HG03060 (cell line): ENCODE data around the gene MFSD1.

Source experiments
- ATAC-seq: cut with Tn5 transposase; IDR thresholded peaks from one replicate; pipeline ENCODE4 v1.9.1; 2021; ENCODE audit warnings: low read depth, moderate number of reproducible peaks; ENCODE audit not compliant: unreplicated experiment

Gene MFSD1, protein sequence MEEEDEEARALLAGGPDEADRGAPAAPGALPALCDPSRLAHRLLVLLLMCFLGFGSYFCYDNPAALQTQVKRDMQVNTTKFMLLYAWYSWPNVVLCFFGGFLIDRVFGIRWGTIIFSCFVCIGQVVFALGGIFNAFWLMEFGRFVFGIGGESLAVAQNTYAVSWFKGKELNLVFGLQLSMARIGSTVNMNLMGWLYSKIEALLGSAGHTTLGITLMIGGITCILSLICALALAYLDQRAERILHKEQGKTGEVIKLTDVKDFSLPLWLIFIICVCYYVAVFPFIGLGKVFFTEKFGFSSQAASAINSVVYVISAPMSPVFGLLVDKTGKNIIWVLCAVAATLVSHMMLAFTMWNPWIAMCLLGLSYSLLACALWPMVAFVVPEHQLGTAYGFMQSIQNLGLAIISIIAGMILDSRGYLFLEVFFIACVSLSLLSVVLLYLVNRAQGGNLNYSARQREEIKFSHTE

DNA sequence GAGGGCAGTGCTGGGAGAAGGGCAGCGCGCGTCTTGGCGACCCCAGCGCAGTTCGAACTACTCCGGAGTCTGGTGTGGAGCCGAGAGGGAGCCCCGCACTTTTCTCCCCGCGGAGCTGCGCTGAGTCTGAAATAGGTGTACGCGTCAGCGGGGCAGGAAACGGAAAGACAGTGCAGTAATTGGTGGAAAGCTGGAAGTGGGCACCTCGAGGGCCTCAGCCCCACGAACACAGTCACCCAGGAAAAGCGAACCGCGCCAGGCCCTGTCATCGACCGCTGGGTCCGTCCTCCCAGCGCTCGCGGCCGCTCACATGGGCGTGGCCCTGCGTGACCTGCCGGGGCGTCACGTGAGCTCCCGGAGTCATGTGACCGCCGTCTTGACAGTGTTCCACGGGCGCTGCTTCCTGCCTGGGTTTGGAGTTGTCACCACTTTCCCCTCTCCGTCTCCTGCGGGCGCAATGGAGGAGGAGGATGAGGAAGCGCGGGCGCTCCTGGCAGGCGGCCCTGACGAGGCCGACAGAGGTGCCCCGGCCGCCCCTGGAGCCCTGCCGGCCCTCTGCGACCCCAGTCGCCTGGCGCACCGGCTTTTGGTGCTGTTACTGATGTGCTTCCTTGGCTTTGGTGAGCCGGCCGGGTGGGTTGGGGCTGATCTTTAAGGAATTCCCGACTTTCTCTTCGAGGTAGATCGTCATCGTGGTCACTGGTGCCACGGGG is at the start of gene MFSD1:
MFSD1 (plus strand) TSS at position 359 of the 713 bp plus-strand sequence; CDS start at position 458, 99 bp downstream.
- ATAC-seq = peak; percentile 89

DNA sequence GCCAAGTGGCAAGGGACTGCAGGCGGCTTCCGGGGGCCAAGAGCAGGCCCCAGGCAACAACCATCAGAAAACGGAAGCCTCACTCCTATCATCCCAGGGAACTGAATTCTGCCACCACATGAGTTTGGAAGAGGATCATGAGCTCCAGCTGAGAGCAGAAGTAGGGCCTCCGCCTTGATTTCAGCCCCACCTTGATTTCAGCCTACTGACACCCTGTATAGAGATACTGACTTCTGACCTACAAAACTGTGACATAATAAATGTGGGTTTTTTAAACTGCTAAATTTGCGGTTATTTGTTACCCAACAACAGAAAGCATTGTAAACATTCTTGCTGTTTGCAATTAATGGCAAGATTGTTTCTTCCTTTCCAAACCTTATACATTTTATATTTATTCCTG is 48.0 kb upstream of the MFSD1 start:
- no peak for ATAC-seq

DNA sequence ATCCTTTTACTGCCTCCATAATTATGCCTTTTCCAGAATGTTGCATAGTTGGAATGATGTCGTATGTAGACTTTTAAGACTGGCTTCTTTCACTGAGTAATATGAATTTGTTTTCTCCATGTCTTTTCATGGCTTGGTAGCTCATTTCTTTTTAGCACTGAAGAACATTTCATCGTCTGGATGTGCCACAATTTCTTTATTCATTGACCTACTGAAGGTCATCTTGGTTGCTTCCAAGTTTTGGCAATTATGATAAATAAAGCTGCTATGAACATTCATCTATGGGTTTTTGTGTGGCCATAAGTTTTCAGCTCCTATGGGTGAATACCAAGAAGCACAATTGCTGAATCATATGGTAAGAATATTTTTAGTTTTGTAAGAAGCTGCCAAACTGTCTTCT is 46.4 kb upstream of the MFSD1 start:
- no peak for ATAC-seq

DNA sequence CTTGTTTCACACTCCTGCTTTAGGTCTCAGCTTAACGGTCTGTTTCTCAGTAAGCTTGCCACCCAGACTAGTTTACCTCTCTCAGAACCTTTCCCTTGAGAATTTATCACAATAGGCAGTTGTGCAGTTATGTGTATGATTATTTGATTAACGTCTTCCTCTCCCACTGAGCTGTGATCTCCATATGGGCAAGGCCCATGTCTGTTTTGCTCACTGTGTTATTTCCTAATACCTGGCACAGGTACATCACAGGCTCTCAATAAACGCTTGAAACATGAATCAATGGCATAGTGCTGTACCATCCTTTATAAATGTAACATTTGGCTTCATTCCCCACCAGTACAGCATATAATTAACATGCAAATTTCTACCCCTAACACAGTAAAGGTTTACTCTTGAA is 40.5 kb upstream of the MFSD1 start:
- ATAC-seq = no peak

DNA sequence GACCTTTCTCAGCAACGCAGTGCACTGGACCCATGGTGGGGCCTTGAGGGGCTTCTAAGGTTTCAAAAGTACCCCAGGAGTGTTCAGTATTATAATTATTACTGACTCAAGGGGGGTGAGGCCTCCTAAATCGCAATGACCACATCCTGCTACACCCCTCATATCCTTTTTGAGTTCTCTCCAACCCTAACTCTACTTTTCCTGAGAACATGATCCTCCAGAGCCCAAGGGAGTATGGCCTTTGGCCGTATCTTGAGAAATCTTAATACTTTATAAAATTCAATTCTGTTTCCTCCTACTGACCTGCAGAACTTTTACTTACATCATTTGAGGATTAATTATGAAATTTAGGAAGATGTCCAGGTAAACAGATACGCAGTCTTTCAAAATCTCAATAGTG is 39.2 kb upstream of the MFSD1 start:
- no peak for ATAC-seq

DNA sequence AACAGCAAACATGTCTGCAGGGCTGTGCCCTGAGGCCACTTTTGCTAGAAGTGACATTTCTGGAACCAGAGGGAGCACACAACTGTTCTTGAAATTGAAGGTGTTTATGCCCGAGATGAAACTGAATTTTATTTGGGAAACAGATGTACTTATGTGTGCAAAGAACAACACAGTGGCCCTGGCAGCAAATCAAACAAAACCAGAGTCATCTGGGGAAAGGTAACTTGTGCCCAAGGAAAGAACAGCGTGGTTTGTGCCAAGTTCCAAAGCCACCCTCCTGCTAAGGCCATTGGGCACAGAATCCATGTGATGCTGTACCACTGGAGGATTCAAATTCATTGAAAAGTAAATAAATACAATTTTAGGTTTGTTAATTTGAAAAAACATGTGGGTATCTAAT is 38.4 kb upstream of the MFSD1 start:
- no peak for ATAC-seq

DNA sequence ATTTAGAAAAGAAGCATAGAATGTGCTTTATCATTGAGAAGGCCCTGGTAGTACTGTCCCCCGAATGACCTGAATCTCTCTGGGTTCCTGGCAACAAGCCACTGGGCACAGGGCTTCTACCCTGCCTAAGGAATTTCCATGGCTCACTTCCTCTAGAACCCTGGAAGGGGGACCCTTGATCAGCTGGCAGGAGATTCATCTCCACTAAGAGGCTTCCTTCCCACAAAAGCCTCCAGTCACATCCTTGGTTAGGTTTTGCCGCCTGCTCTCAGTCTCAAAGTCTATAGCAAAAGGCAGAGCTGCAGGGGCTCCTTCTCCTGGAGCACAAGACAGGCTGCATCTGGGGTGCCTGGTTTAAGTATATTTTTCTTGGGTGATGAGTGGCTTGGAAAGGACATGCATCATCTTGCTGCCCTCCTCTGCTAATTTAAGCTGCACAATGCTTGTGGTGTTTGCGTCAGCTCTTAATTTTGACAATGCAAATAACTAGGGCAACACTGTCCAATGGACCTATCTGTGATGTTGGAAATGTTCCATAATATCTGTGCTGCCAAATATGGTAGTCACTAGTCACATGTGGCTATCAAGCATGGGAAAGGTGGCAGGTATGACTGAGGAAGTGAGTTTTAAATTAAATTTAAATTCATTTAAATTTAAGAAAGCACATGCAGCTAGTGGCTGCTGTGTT is 36.2 kb upstream of the MFSD1 start:
- no peak for ATAC-seq

DNA sequence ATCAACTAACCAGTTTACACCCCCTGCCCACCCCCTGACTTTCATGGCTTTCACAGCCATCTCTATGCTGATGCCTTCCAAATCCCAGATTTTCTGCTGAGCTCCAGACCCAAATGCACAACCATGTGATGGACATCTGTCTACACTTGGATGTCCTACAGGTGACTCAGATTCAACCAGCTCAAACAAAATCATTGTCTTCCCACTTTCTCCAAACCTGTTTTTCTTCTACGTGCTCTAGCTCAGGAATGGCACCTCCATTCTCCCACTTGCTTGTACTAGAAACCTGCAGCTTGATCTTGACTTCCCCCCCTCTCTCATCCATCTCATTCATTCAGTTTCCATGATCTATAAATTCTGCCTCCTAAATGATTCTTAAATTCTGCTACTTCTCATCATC is 35.5 kb upstream of the MFSD1 start:
- no peak for ATAC-seq

DNA sequence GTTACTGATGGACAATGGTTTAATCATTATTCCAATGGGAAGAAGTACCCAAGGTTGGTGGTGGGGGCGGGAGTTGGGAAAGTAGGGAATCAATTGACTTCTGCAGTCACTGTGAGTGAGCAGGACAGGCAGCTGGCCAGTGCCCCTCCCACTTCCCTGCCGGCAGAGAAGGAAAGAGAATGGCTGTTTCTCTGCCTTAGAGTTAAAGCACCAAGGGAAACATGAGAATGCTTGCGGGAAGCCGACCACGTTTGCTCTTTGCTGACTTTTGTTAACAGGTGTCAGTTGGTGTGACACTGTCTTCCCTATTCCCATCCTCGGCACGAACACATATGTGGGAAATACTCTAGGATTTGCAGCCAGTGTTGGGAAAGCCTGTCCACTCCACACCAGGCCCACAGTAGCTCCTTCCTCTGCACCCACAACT is 33.5 kb upstream of the MFSD1 start:
- no peak for ATAC-seq

DNA sequence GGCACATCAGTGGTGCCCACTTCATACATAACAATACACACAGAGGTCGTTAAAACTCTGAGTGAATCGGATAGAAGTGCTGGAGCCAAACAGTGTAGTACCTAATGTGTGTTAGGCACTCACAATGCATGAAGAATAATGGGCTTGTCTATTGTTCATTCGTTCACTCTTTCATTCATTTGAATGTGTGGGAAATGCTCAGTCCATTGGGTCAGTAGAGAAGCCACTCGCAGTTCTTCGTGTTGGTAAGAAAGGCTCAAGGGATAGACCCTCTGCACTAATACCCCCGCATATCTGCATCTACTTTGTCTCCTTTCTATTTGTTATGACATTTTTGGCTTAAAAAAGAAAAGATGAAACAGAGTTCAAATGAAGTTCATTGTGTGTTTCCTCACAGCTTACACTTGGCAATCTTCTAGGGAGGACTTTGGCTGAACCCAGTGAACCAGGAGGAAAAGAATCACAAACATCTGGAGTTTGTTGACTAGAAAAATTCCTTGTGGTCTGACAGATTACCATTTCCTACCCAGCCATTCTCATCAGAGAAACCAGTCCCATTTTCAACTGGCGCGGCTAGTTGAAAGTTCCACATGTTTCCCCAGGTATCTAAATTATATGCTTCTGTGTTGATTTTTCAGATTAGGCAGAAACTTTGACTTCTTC is 32.8 kb upstream of the MFSD1 start:
- ATAC-seq = no peak

DNA sequence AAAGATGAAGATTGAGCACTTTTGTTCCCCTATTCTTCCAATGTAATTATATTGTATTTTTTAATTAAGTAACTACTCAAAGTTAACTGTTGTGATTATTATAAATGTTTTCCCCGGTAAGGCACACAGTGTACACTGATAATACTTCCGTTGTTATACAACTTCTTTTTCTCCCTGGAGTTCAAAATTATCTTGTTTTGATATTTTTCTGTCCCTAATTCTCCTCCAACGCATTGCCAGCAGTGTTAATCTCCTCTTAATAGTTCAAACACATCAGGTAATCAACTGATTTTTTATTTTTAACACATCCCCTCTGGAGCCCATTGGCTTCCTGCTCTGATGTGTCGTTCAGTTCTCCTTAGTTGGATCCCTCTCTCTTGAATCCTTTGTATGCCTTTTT is 32.3 kb upstream of the MFSD1 start:
- ATAC-seq = no peak

DNA sequence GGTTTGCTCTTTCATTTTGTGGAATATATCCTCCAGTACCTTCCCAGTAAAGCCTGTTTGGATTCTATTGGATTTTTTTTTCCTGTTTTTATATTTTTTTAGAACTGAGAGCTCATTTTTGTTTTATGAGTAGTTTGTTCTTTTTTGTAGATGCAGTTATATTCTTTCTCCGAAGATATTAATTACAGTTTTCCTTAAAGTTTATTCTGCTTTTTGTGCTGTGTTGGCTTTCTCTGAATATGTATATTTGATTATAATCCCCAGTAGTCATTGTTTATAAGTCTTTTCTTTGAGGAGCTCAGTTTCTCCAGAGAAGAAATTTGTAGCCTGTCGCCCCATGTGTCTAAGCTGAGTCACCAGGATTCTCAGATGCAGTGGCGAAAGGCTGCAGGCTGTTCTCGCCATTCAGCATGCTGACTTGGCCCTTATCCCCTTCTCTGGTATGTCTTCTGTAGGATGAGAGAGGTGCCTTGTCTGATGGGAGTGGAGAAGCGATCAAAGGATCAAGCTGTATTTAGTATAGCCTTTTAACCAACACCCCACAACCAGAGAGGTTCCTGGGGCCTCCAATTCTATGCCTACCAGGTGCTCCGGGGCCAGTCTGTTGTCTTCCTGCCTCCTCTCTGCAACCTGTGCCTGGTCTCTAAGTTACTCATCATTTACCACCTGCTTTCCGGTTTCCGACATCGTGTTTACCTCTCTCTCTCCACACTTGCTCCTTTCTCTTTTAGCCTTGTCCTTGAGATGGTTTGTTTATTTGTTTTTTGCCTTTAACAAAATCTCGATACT is 31.7 kb upstream of the MFSD1 start:
- ATAC-seq = no peak

DNA sequence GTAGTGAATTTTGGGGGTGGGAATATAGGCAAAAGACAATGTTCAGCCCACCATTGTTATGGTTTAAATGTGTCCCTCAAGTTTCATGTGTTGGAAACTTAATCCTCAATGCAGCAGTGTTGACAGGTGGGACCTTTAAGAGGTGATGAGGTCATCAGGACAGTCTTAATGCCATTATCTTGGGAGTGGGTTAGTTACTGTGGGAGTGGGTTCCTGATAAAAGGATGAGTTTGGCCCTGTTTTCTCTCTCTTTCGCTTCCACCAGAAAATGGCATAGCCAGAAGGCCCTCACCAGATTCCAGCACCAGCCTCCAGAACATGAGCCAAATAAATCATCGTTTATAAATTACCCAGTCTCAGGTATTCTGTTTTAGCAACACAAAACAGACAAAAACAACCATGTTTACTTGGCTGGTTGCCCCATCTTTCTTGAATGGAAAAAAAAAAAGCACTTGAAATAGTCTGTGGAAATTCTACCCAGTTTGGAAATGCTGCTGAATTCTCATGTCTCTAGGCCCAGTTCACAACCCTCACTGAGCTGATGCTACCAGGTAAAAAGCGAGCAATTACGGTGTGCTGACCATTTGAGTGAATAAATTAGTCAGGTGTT is 31.0 kb upstream of the MFSD1 start:
- ATAC-seq = no peak

DNA sequence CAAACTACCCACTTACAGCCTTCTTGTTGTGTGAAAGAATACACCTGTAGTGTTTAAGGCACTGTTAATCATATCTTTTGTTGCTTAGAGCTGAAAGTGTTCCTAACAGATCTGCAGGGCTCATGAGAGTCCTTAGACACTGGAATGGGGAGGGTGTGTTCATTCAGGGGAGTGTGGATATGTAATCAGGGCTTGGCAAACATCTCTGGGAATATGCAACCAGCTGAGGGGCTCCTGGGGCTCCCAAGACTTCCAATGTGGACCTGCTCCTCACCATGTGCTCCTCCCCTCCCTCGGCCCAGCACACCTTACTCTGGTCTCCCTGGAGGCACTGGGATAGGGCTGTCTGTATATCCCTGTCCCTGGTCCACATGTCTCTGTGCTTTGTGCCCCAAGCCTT is 30.3 kb upstream of the MFSD1 start:
- ATAC-seq = no peak

DNA sequence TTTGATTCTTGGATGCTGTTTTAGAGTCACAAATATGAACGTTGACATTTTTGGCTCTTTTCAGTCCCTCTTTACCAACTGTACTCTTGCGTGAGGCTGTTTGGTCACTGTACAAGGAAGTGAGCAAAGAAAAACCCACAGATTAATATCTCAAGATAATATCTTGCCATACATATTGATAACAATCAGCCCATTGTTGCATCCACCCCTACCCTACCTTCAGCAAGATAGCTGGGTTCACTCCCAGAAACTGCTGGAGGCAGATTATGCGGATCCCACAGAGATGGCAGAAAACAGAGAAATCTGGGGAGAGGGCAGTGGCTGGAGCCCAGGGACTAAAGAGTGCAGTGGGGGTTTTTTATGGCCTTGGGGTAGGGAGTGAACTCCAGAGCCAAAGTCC is 29.9 kb upstream of the MFSD1 start:
- no peak for ATAC-seq

DNA sequence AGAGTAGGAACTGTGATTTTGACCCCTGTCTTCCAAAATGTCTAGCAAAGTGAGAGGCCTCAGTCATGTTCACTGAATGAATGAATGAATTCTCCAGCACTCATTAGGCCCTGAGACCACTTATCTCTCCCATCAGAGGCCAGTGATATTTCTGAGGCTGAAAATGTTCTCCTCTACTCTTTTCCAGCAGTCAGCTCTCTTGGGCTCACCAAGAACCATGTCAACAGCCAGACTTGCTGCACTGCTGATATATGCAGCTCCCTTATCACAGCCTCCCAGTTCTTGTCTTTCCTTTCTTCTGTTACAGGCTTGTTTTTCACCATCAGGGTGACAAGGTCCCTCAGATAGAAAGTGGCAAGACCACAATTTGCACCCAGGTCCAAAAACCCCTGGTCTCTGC is 28.7 kb upstream of the MFSD1 start:
- ATAC-seq = no peak

DNA sequence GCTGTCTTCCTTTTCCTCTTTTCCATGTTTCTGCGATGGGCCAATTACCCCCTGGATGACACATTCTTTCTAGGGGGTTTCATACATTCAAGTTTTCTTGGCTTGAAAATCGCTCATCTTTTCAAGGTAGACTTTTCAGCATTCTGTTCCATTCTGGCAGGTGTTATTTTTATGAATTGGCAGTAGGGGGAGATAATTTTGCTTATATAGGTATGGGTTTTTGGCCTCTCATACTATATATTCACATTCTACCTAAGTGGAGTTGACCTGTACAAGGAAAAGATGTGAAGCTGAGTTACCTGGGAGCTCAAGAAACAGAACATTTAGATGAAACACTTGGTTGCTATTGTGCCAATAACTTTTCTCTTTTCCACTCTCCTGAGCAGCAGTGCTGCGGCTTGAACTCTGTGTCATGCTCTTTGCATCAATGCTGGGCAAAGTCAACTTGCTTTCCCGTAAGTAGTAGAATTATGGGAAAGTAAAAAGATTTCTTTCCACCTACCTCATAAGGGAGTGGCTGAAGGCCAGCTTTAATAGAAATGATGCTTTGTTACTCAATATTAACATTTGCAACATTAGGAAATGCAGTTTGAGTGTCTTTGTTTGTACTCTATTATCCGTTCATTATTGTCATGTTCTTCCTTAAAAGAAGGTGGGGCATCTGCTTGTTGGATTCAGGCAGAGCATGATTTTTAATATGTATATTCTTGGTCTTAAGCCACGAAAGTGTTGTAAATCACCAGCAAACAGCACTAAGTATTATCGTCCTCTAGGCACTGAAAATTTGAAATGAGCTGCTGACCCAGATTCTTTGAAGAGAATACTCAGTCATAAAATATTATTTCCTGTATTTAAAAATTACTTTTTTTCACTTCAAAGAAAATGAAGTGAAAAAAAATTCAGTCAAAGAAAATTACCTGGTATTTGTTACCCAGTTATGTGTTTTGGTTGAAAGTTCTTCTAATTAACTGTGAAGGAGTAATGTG is 27.7 kb upstream of the MFSD1 start:
- no peak for ATAC-seq

DNA sequence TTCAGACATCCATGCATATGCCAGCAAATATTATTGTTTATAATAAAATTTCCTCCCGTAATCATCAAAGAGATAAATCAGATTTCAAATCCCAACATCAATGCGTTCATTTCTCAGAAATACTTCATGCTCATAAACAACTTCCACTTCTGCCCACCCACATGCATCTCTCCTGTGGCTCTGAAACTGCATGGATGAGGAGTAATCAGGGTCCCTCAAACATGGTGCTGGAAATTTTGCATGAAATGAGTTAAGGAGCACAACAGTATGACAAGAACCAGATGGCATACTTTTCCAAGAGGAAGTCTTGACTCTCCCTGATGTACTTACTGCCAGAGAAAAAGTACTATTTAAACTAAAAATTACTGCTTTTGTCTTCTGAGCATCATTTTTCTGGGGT is 26.9 kb upstream of the MFSD1 start:
- no peak for ATAC-seq
